IMR-90 (cell line): ENCODE results near the gene ITPR2. TPM values are rescaled to one million over a fixed set of nuclear protein-coding genes. Genes with fewer than 3 reads are reported as not detected.

Experiments
- ATAC-seq: fragments of 200-7000 bp; cut with Tn5 transposase; 2 replicates; pipeline ENCODE4 v1.9.1; 2020; ENCODE audit warnings: low read depth, mild to moderate bottlenecking, moderate library complexity
- BruUV-seq: library from RNA; stranded (reverse); fragments of 400-500 nt; replicated peaks from 2 replicates; lab custom pipeline; 2021; lab: Mats Ljungman, UMichigan
- CTCF ChIA-PET: fragments of 300-600 bp; formaldehyde crosslinking; extraction: SDS; loops from one replicate; lab custom pipeline; 2021; ENCODE audit warnings: antibody characterized with exemption; lab: Yijun Ruan, JAX
- POLR2A ChIA-PET: fragments of 300-600 bp; sonication (Branson Sonifier 250); formaldehyde crosslinking; loops from one replicate; lab custom pipeline; 2022; ENCODE audit warnings: antibody characterized with exemption; ENCODE audit not compliant: unreplicated experiment; lab: Charles Lee
- DNase-seq: peaks from one replicate; pipeline ENCODE4 v3.0.0; 2013
- H2AFZ ChIP-seq: replicated peaks from 2 replicates; pipeline ENCODE3; 2013; ENCODE audit warnings: low read length, mild to moderate bottlenecking; ENCODE audit not compliant: poor library complexity
- H2AK5ac ChIP-seq: 2 replicates; pipeline ENCODE4 v1.6.1; 2013; ENCODE audit warnings: low read depth, low read length, inconsistent platforms
- H2AK9ac ChIP-seq: replicated peaks from 2 replicates; pipeline ENCODE3; 2013; ENCODE audit warnings: mild to moderate bottlenecking, low read depth, low read length, moderate library complexity; ENCODE audit not compliant: poor library complexity
- H2BK120ac ChIP-seq: 2 replicates; pipeline ENCODE4 v1.6.1; 2013; ENCODE audit warnings: low read depth, low read length, inconsistent platforms
- H2BK15ac ChIP-seq: 3 replicates; pipeline ENCODE4 v1.6.1; 2013; ENCODE audit warnings: low read depth, low read length, inconsistent platforms
- H2BK20ac ChIP-seq: 2 replicates; pipeline ENCODE4 v1.6.1; 2013; ENCODE audit warnings: low read depth, mild to moderate bottlenecking, inconsistent platforms, low read length, moderate library complexity
- H2BK5ac ChIP-seq: 2 replicates; pipeline ENCODE4 v1.6.1; 2013; ENCODE audit warnings: mild to moderate bottlenecking, low read depth, low read length, inconsistent platforms; ENCODE audit not compliant: poor library complexity, severe bottlenecking
- H3K14ac ChIP-seq: replicated peaks from 2 replicates; pipeline ENCODE4 v1.6.1; 2013; ENCODE audit warnings: low read depth, low read length, inconsistent platforms
- H3K18ac ChIP-seq: 2 replicates; pipeline ENCODE4 v1.6.1; 2013; ENCODE audit warnings: low read depth, low read length, control low read depth
- H3K23ac ChIP-seq: 2 replicates; pipeline ENCODE4 v1.6.1; 2013; ENCODE audit warnings: low read depth, low read length, inconsistent platforms
- H3K27ac ChIP-seq: 2 replicates; pipeline ENCODE4 v1.5.1; 2013; ENCODE audit warnings: mild to moderate bottlenecking, control low read depth, low read length; ENCODE audit not compliant: insufficient read depth
- H3K27me3 ChIP-seq: 2 replicates; pipeline ENCODE4 v1.6.1; 2013; ENCODE audit warnings: low read length; ENCODE audit not compliant: control insufficient read depth, insufficient read depth
- H3K36me3 ChIP-seq: 2 replicates; pipeline ENCODE4 v1.6.1; 2013; ENCODE audit warnings: low read length, mixed read lengths; ENCODE audit not compliant: control insufficient read depth, insufficient read depth
- H3K4ac ChIP-seq: 2 replicates; pipeline ENCODE4 v1.6.1; 2013; ENCODE audit warnings: low read depth, low read length, inconsistent platforms
- H3K4me1 ChIP-seq: 2 replicates; pipeline ENCODE4 v1.6.1; 2013; ENCODE audit warnings: low read length, mixed read lengths; ENCODE audit not compliant: control insufficient read depth, insufficient read depth
- H3K4me2 ChIP-seq: 2 replicates; pipeline ENCODE4 v1.6.1; 2013; ENCODE audit warnings: low read depth, mild to moderate bottlenecking, control low read depth, low read length, moderate library complexity
- H3K4me3 ChIP-seq: 2 replicates; pipeline ENCODE4 v1.5.1; 2013; ENCODE audit warnings: low read depth, mild to moderate bottlenecking, control low read depth, low read length, moderate library complexity; ENCODE audit not compliant: insufficient read depth
- H3K56ac ChIP-seq: 2 replicates; pipeline ENCODE4 v1.6.1; 2013; ENCODE audit warnings: low read length, inconsistent platforms; ENCODE audit not compliant: insufficient read depth; ENCODE audit errors: extremely low read depth
- H3K79me1 ChIP-seq, 2 experiments: 2 replicates each; pipeline ENCODE4 v1.6.1; 2013; ENCODE audit warnings: low read length in 2 of 2, inconsistent platforms in 1 of 2, low read depth in 1 of 2
- H3K9ac ChIP-seq: 2 replicates; pipeline ENCODE4 v1.6.1; 2013; ENCODE audit warnings: low read depth, low read length, control low read depth
- H3K9me1 ChIP-seq: 2 replicates; pipeline ENCODE4 v1.6.1; 2013; ENCODE audit warnings: low read length, inconsistent platforms; ENCODE audit not compliant: insufficient read depth
- H3K9me3 ChIP-seq: 2 replicates; pipeline ENCODE4 v1.6.1; 2013; ENCODE audit warnings: low read length; ENCODE audit not compliant: control insufficient read depth, insufficient read depth
- H4K20me1 ChIP-seq: 2 replicates; pipeline ENCODE4 v1.6.1; 2013; ENCODE audit warnings: low read length, inconsistent platforms; ENCODE audit not compliant: insufficient read depth
- H4K5ac ChIP-seq: 2 replicates; pipeline ENCODE4 v1.6.1; 2013; ENCODE audit warnings: mild to moderate bottlenecking, low read depth, low read length, control low read depth
- H4K8ac ChIP-seq, 2 experiments: 2 replicates each; pipeline ENCODE4 v1.6.1; 2013; ENCODE audit warnings: low read depth in 2 of 2, low read length in 2 of 2, control low read depth in 1 of 2, inconsistent platforms in 1 of 2
- H4K91ac ChIP-seq: 2 replicates; pipeline ENCODE4 v1.6.1; 2013; ENCODE audit warnings: low read depth, low read length, inconsistent platforms; ENCODE audit not compliant: insufficient read depth
- BHLHE40 ChIP-seq: fragments of 150-350 bp; IDR thresholded peaks from 2 replicates; pipeline ENCODE4 v1.6.1; 2016; ENCODE audit warnings: mild to moderate bottlenecking, low read depth, low read length
- CEBPB ChIP-seq: IDR thresholded peaks from 2 replicates; pipeline ENCODE4 v1.6.1; 2012; ENCODE audit warnings: low read depth, low read length, improper control_type of control experiment
- CHD1 ChIP-seq: IDR thresholded peaks from 2 replicates; pipeline ENCODE4 v1.6.1; 2012; ENCODE audit warnings: low read depth, low read length, improper control_type of control experiment
- CTCF ChIP-seq: conservative IDR thresholded peaks from 2 replicates; pipeline ENCODE4 v1.5.1; 2012; ENCODE audit warnings: mild to moderate bottlenecking, low read depth, low read length, improper control_type of control experiment
- ELK1 ChIP-seq: fragments of 150-350 bp; IDR thresholded peaks from 2 replicates; pipeline ENCODE4 v1.6.1; 2016; ENCODE audit warnings: low read depth, mild to moderate bottlenecking, low read length, moderate library complexity, borderline replicate concordance
- FOS ChIP-seq: fragments of 150-350 bp; IDR thresholded peaks from 2 replicates; pipeline ENCODE4 v1.6.1; 2016; ENCODE audit warnings: low read depth, low read length
- MAFK ChIP-seq: IDR thresholded peaks from 2 replicates; pipeline ENCODE4 v1.6.1; 2012; ENCODE audit warnings: low read depth, low read length, improper control_type of control experiment
- MAZ ChIP-seq: IDR thresholded peaks from 2 replicates; pipeline ENCODE4 v1.6.1; 2012; ENCODE audit warnings: low read depth, mild to moderate bottlenecking, low read length, improper control_type of control experiment, moderate library complexity, borderline replicate concordance
- MXI1 ChIP-seq: IDR thresholded peaks from 2 replicates; pipeline ENCODE4 v1.6.1; 2012; ENCODE audit warnings: low read depth, mild to moderate bottlenecking, low read length, moderate library complexity, borderline replicate concordance
- NFE2L2 ChIP-seq: fragments of 150-350 bp; IDR thresholded peaks from 2 replicates; pipeline ENCODE4 v1.6.1; 2016; ENCODE audit warnings: low read depth, mild to moderate bottlenecking, low read length
- POLR2A ChIP-seq: IDR thresholded peaks from 2 replicates; pipeline ENCODE4 v1.6.1; 2012; ENCODE audit warnings: mild to moderate bottlenecking, low read depth, low read length
- RAD21 ChIP-seq: IDR thresholded peaks from 2 replicates; pipeline ENCODE4 v1.6.1; 2012; ENCODE audit warnings: low read length, improper control_type of control experiment
- RCOR1 ChIP-seq: IDR thresholded peaks from 2 replicates; pipeline ENCODE4 v1.6.1; 2012; ENCODE audit warnings: mild to moderate bottlenecking, low read length, improper control_type of control experiment; ENCODE audit not compliant: insufficient replicate concordance
- RFX5 ChIP-seq: IDR thresholded peaks from 2 replicates; pipeline ENCODE4 v1.8.0; 2012; ENCODE audit warnings: low read depth, mild to moderate bottlenecking, low read length, moderate library complexity
- SMC3 ChIP-seq: fragments of 150-350 bp; IDR thresholded peaks from 2 replicates; pipeline ENCODE4 v1.6.1; 2016; ENCODE audit warnings: low read depth, mild to moderate bottlenecking, antibody characterized with exemption, low read length, moderate library complexity
- USF2 ChIP-seq: fragments of 150-350 bp; IDR thresholded peaks from 2 replicates; pipeline ENCODE4 v1.6.1; 2017; ENCODE audit warnings: mild to moderate bottlenecking, antibody characterized with exemption, low read length, low read depth
- WGBS, 2 experiments: methylation state at CpG; one replicate each; pipeline versions ENCODE4 v1.1.5 to v1.1.7; 2013; ENCODE audit warnings: missing lambda C conversion rate in 2 of 2; ENCODE audit not compliant: insufficient read length in 1 of 2; ENCODE audit errors: extremely low coverage in 2 of 2; 5-methylcytosine and 5-hydroxymethylcytosine counted together
- dilution Hi-C: fragments of 300-500 bp; cut with HindIII; formaldehyde crosslinking; loops from one replicate; pipeline ENCODE4 v1.14.3; 2018; ENCODE audit warnings: low sequenced_read_pairs; ENCODE audit not compliant: unreplicated experiment
- in situ Hi-C: fragments of 300-500 bp; cut with MboI; formaldehyde crosslinking; loops from 3 replicates; pipeline ENCODE4 v1.14.3; 2019; ENCODE audit warnings: low sequenced_read_pairs, inconsistent platforms, mixed read lengths
- intact Hi-C: fragments of 100-400 bp; cut with micrococcal nuclease; formaldehyde crosslinking; loops from 2 replicates; pipeline ENCODE4 v1.10.0; 2022
- polyA plus RNA-seq, 3 experiments: library from polyadenylated mRNA; depleted of rRNA; stranded (reverse); fragments of >200 nt; gene quantifications; 2 replicates each; pipeline ENCODE4 v1.2.3, GENCODE V29; 2012; ENCODE audit warnings: low replicate concordance in 1 of 3
- total RNA-seq: library from RNA; depleted of rRNA; stranded (reverse); fragments of >200 nt; gene quantifications from 2 replicates; pipeline ENCODE4 v1.2.3, GENCODE V29; 2012

Gene ITPR2
- total and polyA plus RNA-seq, 2 of the 4 experiments (the other 2 are of a cell fraction) = 1.2 to 9.0 TPM

GRCh38 chr12:26416550-26416949 lies 416.4 kb downstream of the ITPR2 start:
- H4K91ac ChIP-seq = no peak overlapping the region
- no peak overlapping the region for H4K5ac ChIP-seq
- no peak overlapping the region for H3K4ac ChIP-seq
- H2AK9ac ChIP-seq = no peak overlapping the region
- ATAC-seq = no peak
- H3K4me3 ChIP-seq = no peak overlapping the region
- no peaks in the 10 kb centered on the region for H3K27me3 ChIP-seq
- POLR2A ChIA-PET = no interaction called here
- H2BK20ac ChIP-seq = no peak overlapping the region
- H3K23ac ChIP-seq = no peak overlapping the region
- H3K9ac ChIP-seq = no peak overlapping the region
- H4K8ac ChIP-seq = no peak overlapping the region
- no peaks in the 10 kb centered on the region for H3K9me3 ChIP-seq
- no peaks in the 10 kb centered on the region for H3K79me1 ChIP-seq
- H3K18ac ChIP-seq = no peak overlapping the region
- CTCF ChIA-PET = interaction anchor here (0.6 kb wide), 1 partner anchor 38 kb away, joined by 3 read pairs; no protein-coding TSS in a partner anchor
- in situ Hi-C loops (no loop called here), intact Hi-C loops (no loop called here), dilution Hi-C loops (no loop called here)
- H2BK15ac ChIP-seq = no peak overlapping the region
- H3K36me3 ChIP-seq = no peaks in the 10 kb centered on the region
- no peaks in the 10 kb centered on the region for H4K20me1 ChIP-seq
- no TSS peak for BruUV-seq
- H3K4me1 ChIP-seq = no peaks in the 10 kb centered on the region
- TF ChIP-seq RAD21 = no peak
- TF ChIP-seq MXI1 = no peak
- TF ChIP-seq POLR2A = no peak
- no peak for TF ChIP-seq MAZ
- TF ChIP-seq SMC3 = no peak
- no peak for TF ChIP-seq CTCF
- TF ChIP-seq NFE2L2 = no peak
- no peak for TF ChIP-seq CHD1
- TF ChIP-seq RFX5 = no peak
- TF ChIP-seq CEBPB = no peak
- no peak for TF ChIP-seq BHLHE40
- no peak for TF ChIP-seq RCOR1
- TF ChIP-seq MAFK = no peak
- no peak for TF ChIP-seq USF2
- TF ChIP-seq FOS = no peak
- TF ChIP-seq ELK1 = no peak
- no peak overlapping the region for H2BK5ac ChIP-seq
- DNase-seq = no peak
- H3K56ac ChIP-seq = no peak overlapping the region
- no peak overlapping the region for H3K4me2 ChIP-seq
- H3K9me1 ChIP-seq = no peaks in the 10 kb centered on the region
- no peak overlapping the region for H3K27ac ChIP-seq
- H2BK120ac ChIP-seq = no peak overlapping the region
- no peak overlapping the region for H2AK5ac ChIP-seq
- no CpG with 5 or more reads among the region's 3 CpGs for WGBS, 2 experiments
- H3K14ac ChIP-seq = no peak overlapping the region
- no peak overlapping the region for H2AFZ ChIP-seq
